Measurements from ENCODE around the gene CASP10.

The CASP10 gene

DNA sequence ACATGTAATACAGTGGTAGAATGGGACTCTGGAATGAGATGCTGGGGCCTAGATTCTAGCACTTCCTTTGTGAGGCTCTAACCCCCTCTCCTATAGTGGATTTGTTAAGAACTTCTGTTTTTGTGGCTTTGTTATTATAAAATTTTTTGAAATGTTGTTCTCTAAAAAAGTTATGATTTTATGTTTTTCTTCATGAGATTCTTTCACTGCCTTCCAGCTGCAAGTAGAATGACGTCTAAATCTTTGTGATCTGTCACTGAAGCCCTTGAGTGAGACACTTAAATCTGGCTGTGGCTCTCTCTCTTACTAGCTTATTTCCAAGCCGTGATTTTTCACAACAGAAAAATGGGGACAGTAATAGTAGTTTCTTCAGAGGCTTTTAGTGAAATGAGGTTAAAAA is 79.0 kb downstream of the CASP10 start:
- no peak for DNase-seq

DNA sequence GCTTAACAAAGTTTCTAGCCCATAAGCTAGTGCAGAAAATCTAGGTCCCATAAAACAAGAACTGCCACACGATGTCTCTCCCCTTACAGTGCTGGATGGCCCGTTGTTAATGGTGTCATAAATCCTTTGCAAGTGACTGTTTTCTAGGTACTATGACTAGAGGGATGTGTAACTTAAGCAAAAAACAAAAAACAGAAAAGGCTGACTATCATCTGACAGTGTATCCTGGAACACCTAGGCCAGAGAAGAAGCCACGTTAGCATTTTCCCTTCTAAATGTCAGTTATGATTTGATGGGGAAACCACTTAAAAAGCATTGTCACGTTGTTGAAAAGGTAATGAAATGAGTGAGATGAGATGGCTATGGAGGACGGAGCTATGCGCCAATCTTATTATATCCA is 79.8 kb downstream of the CASP10 start:
- DNase-seq = peak; percentile 36

DNA sequence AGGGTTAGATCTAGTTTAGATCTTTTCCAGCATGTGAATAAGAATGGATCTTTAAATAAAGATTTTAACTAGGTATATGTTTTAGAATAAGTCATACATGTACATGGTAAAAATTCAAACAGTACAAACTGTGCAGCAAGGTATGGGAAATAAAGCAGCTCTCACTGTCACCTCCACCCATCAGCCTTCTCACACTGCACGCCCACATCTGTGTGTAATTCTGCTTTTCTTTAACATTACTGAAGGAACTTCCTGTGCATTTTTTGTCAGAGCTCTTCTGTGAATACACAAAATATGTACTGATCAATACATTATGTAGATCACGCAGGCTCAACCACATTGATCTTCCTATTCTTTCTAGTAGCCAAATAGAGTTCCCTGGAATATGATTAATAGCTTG is 80.8 kb downstream of the CASP10 start:
- DNase-seq = no peak

GRCh38 chr2:201264472-201265173 is 81.7 kb downstream of the CASP10 start:
- DNase-seq = no peak

GRCh38 chr2:201266629-201267028 is 83.7 kb downstream of the CASP10 start:
- DNase-seq = no peak

GRCh38 chr2:201267278-201268030 is 84.5 kb downstream of the CASP10 start:
- DNase-seq = no peak

GRCh38 chr2:201269764-201270163 is 86.8 kb downstream of the CASP10 start:
- no peak for DNase-seq

- DNase-seq = no peak
Observed at GRCh38 chr2:201270293-201271001, 87.5 kb downstream of the CASP10 start.

- no peak for DNase-seq
Observed at GRCh38 chr2:201271917-201272316, 89.0 kb downstream of the CASP10 start.

DNA sequence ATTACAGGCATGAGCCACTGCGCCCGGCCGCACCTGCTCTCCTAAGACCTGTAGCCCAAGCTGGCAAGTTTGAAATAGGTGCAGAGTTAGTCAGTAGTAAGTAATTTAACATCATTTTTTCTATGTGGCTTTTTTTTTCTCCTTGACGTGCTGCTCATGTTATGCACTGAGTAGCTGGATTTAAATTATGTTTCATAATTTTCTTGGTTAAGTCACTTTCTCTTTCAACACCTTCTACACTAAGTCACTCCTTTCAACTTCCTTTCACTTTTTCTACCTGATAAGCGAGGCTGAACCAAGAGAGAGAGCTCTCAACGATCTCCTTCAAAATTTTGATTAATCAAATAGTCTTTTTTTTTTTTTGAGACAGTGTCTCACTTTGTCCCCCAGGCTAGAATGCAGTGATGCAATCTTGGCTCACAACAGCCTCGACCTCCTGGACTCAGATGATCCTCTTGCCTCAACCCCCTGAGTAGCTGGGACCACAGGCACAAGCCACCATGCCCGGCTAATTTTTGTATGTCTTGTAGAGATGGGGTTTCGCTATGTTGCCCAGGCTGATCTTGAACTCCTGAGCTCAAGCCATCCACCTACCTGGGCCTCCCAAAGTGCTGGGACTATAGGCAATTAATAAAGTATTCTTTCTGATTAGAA is 90.5 kb downstream of the CASP10 start:
- no peak for DNase-seq

GRCh38 chr2:201275069-201275468 is 92.1 kb downstream of the CASP10 start:
- DNase-seq = no peak

GRCh38 chr2:201275990-201276389 is 93.0 kb downstream of the CASP10 start:
- no peak for DNase-seq

DNA sequence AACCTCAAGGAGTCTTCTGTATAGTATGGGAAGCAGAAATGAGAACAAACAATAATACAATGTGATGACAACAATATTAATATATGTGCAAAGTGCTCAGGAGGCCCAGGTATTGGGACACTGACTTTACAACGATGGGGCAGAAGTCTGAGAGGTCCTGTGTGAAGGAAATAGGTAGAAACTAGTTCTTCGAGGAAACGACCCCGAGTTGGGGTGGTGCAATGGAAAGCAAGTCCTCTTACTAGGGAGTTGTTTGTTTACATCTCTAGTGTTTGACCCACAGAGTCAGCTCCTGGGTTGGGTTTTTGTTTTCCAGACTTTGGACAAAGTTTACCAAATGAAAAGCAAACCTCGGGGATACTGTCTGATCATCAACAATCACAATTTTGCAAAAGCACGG is 93.6 kb downstream of the CASP10 start:
- DNase-seq = no peak
